BE2C (cell line): ENCODE results near the gene LRRC23.

ENCODE experiments used
- DNase-seq: peaks from one replicate; pipeline ENCODE4 v3.0.0-alpha.2; 2020
- H3K27me3 ChIP-seq: fragments of 250-450 bp; sonication (Bioruptor Pico); 2 replicates; pipeline ENCODE4 v1.5.1; 2020; ENCODE audit warnings: mild to moderate bottlenecking
- H3K36me3 ChIP-seq: fragments of 250-450 bp; sonication (Bioruptor Pico); 2 replicates; pipeline ENCODE4 v1.5.1; 2020; ENCODE audit warnings: mild to moderate bottlenecking
- H3K4me1 ChIP-seq: fragments of 250-450 bp; sonication (Bioruptor Pico); 2 replicates; pipeline ENCODE4 v1.5.1; 2020
- H3K4me3 ChIP-seq: 2 replicates; pipeline ENCODE4 v1.5.1; 2011; ENCODE audit warnings: low read depth, low read length
- H3K9me3 ChIP-seq: fragments of 250-450 bp; sonication (Bioruptor Pico); 2 replicates; pipeline ENCODE4 v1.5.1; 2020
- CTCF ChIP-seq: IDR thresholded peaks from 2 replicates; pipeline ENCODE4 v1.5.1; 2012; ENCODE audit warnings: mild to moderate bottlenecking, low read depth, low read length

The LRRC23 gene

GRCh38 chr12:6937481-6938352 is 33.1 kb downstream of the LRRC23 start:
- peak; percentile 89 for TF ChIP-seq CTCF
- H3K4me3 ChIP-seq = peak overlapping the region; percentile 86
- H3K27me3 ChIP-seq = no peaks in the 10 kb centered on the region
- peaks cover 3% of the 10 kb centered on the region; the same call in 1 of the 2 replicates for H3K4me1 ChIP-seq
- DNase-seq = peak; percentile 94
- peaks cover 33% of the 10 kb centered on the region for H3K36me3 ChIP-seq
- no peaks in the 10 kb centered on the region for H3K9me3 ChIP-seq

GRCh38 chr12:6938353-6939190 is 34.0 kb downstream of the LRRC23 start:
- peaks cover 33% of the 10 kb centered on the region for H3K36me3 ChIP-seq
- H3K9me3 ChIP-seq = no peaks in the 10 kb centered on the region
- peak overlapping the region; percentile 86 for H3K4me3 ChIP-seq
- no peaks in the 10 kb centered on the region for H3K27me3 ChIP-seq
- TF ChIP-seq CTCF = no peak
- no peak for DNase-seq
- peaks cover 7% of the 10 kb centered on the region for H3K4me1 ChIP-seq

- Histone ChIP-seq H3K27me3 (no peaks in the 10 kb centered on the region), H3K4me1 (peaks cover 7% of the 10 kb centered on the region), H3K36me3 (peaks cover 33% of the 10 kb centered on the region), H3K4me3 (no peak overlapping the region), H3K9me3 (no peaks in the 10 kb centered on the region)
- DNase-seq = no peak
- TF ChIP-seq CTCF = no peak
These were observed 34.5 kb downstream of the LRRC23 start for GRCh38 chr12:6939191-6939540.

GRCh38 chr12:6941267-6941666 is 36.6 kb downstream of the LRRC23 start:
- TF ChIP-seq CTCF = no peak
- DNase-seq = no peak
- Histone ChIP-seq H3K27me3 (no peaks in the 10 kb centered on the region), H3K36me3 (peaks cover 13% of the 10 kb centered on the region), H3K4me1 (peaks cover 12% of the 10 kb centered on the region), H3K4me3 (no peak overlapping the region), H3K9me3 (no peaks in the 10 kb centered on the region)

GRCh38 chr12:6941782-6942181 is 37.2 kb downstream of the LRRC23 start:
- peaks cover 12% of the 10 kb centered on the region for H3K4me1 ChIP-seq
- H3K27me3 ChIP-seq = no peaks in the 10 kb centered on the region
- no peaks in the 10 kb centered on the region for H3K9me3 ChIP-seq
- TF ChIP-seq CTCF = no peak
- no peak for DNase-seq
- peaks cover 9% of the 10 kb centered on the region for H3K36me3 ChIP-seq
- no peak overlapping the region for H3K4me3 ChIP-seq

- TF ChIP-seq CTCF = no peak
- DNase-seq = no peak
- H3K27me3 ChIP-seq = no peaks in the 10 kb centered on the region
- no peaks in the 10 kb centered on the region for H3K9me3 ChIP-seq
- peaks cover 9% of the 10 kb centered on the region for H3K4me1 ChIP-seq
- peaks cover 9% of the 10 kb centered on the region for H3K36me3 ChIP-seq
- no peak overlapping the region for H3K4me3 ChIP-seq
These were observed 37.7 kb downstream of the LRRC23 start for GRCh38 chr12:6942331-6942665.
